GM12892 (cell line): Measurements from ENCODE around the gene ADAMTS2.

Source experiments
- DNase-seq: peaks from one replicate; pipeline ENCODE4 v3.0.0; 2011; ENCODE audit not compliant: insufficient read length
- FAIRE-seq: peaks from 2 replicates; lab custom pipeline; 2011; peaks lifted over from hg19 to GRCh38; lab: Jason Lieb, UNC
- POLR2A ChIP-seq: IDR thresholded peaks from 2 replicates; pipeline ENCODE4 v1.6.1; 2011; ENCODE audit warnings: low read depth, low read length, control low read depth
- POLR2AphosphoS5 ChIP-seq: IDR thresholded peaks from 2 replicates; pipeline ENCODE4 v1.6.1; 2011; ENCODE audit warnings: low read depth, low read length, control low read depth
- TAF1 ChIP-seq: IDR thresholded peaks from 2 replicates; pipeline ENCODE4 v1.6.1; 2011; ENCODE audit warnings: low read depth, mild to moderate bottlenecking, control low read depth, low read length, borderline replicate concordance

Gene ADAMTS2

GRCh38 chr5:179301796-179302195 is 43.5 kb downstream of the ADAMTS2 start:
- DNase-seq, result no peak
- no peak for FAIRE-seq
- TF ChIP-seq POLR2A, result no peak
- no peak for TF ChIP-seq TAF1
- TF ChIP-seq POLR2AphosphoS5, result no peak

- FAIRE-seq (no peak), DNase-seq (no peak)
These were observed 43.9 kb downstream of the ADAMTS2 start for GRCh38 chr5:179301376-179301775.

GRCh38 chr5:179300581-179301180 is 44.6 kb downstream of the ADAMTS2 start:
- TF ChIP-seq TAF1 (no peak), POLR2AphosphoS5 (no peak), POLR2A (no peak)
- no peak for DNase-seq
- FAIRE-seq, result no peak

More at GRCh38 chr5:179301376-179301775, 43.9 kb downstream of the ADAMTS2 start:
- TF ChIP-seq POLR2AphosphoS5, result no peak

GRCh38 chr5:179298181-179298993 is 46.9 kb downstream of the ADAMTS2 start:
- DNase-seq (no peak), FAIRE-seq (no peak)
- TF ChIP-seq POLR2A (no peak), POLR2AphosphoS5 (no peak), TAF1 (no peak)

DNA sequence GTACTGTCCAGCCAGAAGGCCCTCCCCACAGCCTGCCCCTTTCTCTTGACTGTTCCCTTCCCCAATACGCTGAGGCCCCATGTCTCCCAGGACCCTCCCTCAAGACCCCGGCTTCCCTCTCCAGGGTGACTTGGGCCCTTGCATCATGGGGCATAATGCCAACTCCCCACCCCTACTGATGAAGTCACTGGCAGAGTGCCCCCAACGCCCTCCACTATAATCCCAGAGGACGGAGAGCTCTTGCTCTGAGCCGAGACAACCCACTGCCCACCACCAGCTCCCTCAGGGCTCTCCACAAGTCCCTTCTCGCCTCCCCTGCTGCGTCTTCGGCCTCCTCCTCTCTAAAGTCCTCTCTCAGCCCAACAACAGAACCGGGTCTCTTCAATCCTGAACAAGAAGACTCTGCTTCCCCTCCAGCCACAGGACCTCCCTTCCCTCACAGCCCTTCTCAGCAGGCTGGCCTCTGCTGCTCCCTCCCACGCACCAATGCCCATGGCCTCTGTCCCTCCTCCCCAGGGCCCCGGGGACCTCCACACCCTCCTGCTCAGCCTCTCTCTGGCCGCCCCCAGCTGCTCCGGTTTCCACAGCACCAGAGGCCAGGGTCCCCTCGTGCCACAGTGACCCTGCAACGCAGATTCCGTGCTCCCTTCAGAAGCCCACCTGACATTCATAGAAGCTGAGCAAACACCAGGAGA is 47.6 kb downstream of the ADAMTS2 start:
- TF ChIP-seq POLR2A, result no peak
- TF ChIP-seq TAF1, result no peak
- TF ChIP-seq POLR2AphosphoS5, result no peak
- DNase-seq (no peak), FAIRE-seq (no peak)

GRCh38 chr5:179297026-179297425 is 48.2 kb downstream of the ADAMTS2 start:
- TF ChIP-seq POLR2A (no peak), POLR2AphosphoS5 (no peak), TAF1 (no peak)
- DNase-seq, result no peak
- FAIRE-seq, result no peak

DNA sequence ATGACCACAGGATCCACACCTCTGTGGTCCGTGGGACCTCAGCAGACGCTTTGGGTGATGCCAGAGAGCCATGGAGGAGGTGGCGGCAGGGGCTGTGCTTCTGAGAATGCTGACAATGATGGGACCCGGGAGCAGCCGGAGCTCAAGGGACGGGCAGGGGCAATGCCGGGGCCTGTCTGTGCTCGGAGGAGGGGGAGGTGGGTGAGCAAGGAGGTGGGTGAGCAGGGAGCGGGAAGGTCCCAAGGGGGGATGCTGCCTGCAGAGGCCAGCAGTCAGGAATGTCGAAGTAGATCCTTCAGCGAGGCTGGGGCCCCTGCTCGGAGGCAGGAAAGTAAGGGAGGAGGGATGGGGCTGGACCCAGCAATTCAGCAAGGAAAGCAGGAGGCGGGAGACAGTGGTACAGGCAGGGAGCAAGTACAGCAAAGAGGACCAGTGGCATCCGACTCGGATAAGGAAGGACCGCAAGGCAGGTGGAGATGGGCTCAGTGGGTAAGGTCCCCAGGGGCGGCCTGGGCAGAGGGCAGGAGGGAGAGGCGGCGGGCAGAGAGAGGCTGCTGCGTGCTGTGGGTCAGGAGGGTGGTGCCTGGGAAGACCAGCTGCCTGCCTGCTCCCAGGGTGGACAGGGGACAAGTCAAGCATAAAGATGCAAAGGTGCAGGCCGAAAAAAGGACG is 49.0 kb downstream of the ADAMTS2 start:
- TF ChIP-seq TAF1 (no peak), POLR2A (no peak), POLR2AphosphoS5 (no peak)
- no peak for FAIRE-seq
- no peak for DNase-seq

- no peak for FAIRE-seq
- TF ChIP-seq POLR2AphosphoS5 (no peak), POLR2A (no peak), TAF1 (no peak)
- DNase-seq, result no peak
These were observed 49.5 kb downstream of the ADAMTS2 start for GRCh38 chr5:179295778-179296149.

DNA sequence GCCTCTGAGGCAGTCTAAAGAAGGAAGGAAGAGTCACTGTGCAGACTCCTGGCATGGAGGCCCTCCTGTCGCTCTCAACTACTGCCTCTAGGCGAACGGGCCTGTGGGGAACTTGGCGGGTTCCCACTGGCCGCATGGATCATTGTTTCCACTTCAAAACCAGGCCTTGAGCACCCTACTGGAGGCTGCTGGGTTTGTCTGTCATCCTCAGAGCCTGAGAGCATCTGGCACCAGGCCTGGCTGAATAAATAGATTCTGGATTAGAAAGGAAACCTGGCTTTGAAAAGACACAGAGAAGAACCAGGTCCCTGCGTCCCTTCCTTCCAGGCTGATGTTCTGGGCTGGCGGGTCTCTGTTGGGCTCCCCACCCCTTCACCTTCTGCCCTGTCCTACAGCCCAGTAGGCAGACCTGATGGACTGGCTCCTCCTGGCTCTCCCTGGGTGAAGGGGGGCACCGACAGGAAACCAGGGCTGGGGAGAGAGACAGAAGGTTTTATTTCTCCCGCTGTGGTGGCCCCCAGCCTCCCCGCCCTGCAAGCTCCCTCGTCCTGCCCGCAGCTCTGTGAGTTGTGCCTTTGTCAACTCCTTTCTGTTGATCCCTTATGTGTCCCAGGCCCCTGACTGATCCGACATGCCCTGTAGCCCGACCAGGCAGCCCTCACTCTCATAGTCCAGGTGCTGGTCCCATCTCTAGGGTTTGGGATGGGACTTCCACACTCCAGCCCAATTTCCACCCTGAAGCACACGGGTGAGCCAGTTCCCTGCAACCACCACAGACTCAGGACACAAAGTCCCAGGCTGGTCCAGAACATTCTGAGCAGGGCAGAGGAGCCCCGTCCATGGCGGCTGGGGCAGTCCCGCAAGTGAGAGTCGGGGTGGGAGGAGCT is 50.1 kb downstream of the ADAMTS2 start:
- FAIRE-seq (no peak), DNase-seq (no peak)
- TF ChIP-seq POLR2A (no peak), TAF1 (no peak), POLR2AphosphoS5 (no peak)

- FAIRE-seq (no peak), DNase-seq (no peak)
- TF ChIP-seq TAF1 (no peak), POLR2AphosphoS5 (no peak), POLR2A (no peak)
These were observed 51.0 kb downstream of the ADAMTS2 start for GRCh38 chr5:179294131-179294780.
